Measurements from ENCODE around the gene MAPKAP1. TPM values are rescaled to one million over a fixed set of nuclear protein-coding genes. Genes with fewer than 3 reads are reported as not detected.

MAPKAP1 gene
- polyA plus RNA-seq, 3 donors: 39.9 to 57.5 (median 44.1) TPM

- H3K4me3 Mint-ChIP-seq: no peak overlapping the region
Observed at GRCh38 chr9:125387861-125388524, 319.0 kb downstream of the MAPKAP1 start.

More at GRCh38 chr9:125387861-125388524, 319.0 kb downstream of the MAPKAP1 start:
- no peaks in the 10 kb centered on the region for H3K79me2 ChIP-seq (ENCODE audit: insufficient read depth, low read length)
- H3K27ac ChIP-seq (ENCODE audit: low read depth in 1 of 2, low read length in 2 of 2): no peak overlapping the region
- H3K9ac ChIP-seq (ENCODE audit: insufficient read depth, low read length, poor library complexity, severe bottlenecking): no peak overlapping the region
- no peak overlapping the region for H3K4me3 ChIP-seq (replicated peaks in 1 of 3; ENCODE audit: low read depth in 2 of 3, low read length in 3 of 3)
- H3K36me3 ChIP-seq (replicated peaks in 1 of 2; ENCODE audit: control insufficient read depth in 1 of 2, insufficient read depth in 2 of 2, low read length in 2 of 2): no peaks in the 10 kb centered on the region
- H3K9me3 ChIP-seq (replicated peaks in 1 of 2; ENCODE audit: control insufficient read depth in 1 of 2, insufficient read depth in 1 of 2, low read length in 2 of 2): no peaks in the 10 kb centered on the region
- no peaks in the 10 kb centered on the region for H3K4me1 ChIP-seq (ENCODE audit: control insufficient read depth in 1 of 2, insufficient read depth in 2 of 2, low read length in 2 of 2)
- peaks cover 1 to 6% (median 5%) of the 10 kb centered on the region in 3 donors for H3K27me3 Mint-ChIP-seq (ENCODE audit: low read depth in 3 of 3)
- no peak for DNase-seq
- H4K20me1 ChIP-seq (ENCODE audit: insufficient read depth, low read length): no peaks in the 10 kb centered on the region
- H3K4me2 ChIP-seq (replicated peaks; ENCODE audit: extremely low read depth, low read length, poor library complexity, severe bottlenecking): no peak overlapping the region
- no peaks in the 10 kb centered on the region for H3K4me1 Mint-ChIP-seq
- intact Hi-C loops (cut with micrococcal nuclease): no loop called here
- TF ChIP-seq CTCF (IDR thresholded peaks at IDR 0.05): no peak
- H2AFZ ChIP-seq (ENCODE audit: insufficient read depth, low read depth, low read length, poor library complexity, severe bottlenecking): no peak overlapping the region
- H3K27ac Mint-ChIP-seq: no peak overlapping the region
- no peaks in the 10 kb centered on the region for H3K27me3 ChIP-seq (ENCODE audit: control insufficient read depth in 2 of 2, insufficient read depth in 2 of 2, low read length in 2 of 2)
- peaks cover 0 to 3% (median 0%) of the 10 kb centered on the region in 7 donors for H3K9me3 Mint-ChIP-seq
- no peaks in the 10 kb centered on the region for H3K36me3 Mint-ChIP-seq
- WGBS (ENCODE audit: insufficient coverage): 98% methylated on average over 9 of the region's 14 CpGs

Small RNA genes within 50 kb of the gene (small RNA-seq; reads per million reads assigned to genes)
- gene RF00017 (ENCODE audit: insufficient read length, low read depth): not detected

Other genes starting within 250 kb of the MAPKAP1 start
- 10 to 100 TPM in 1 of 3 donors, 1 to 10 TPM in 2; 6.6 to 22.7 (median 7.1) TPM for gene PBX3, start 40.2 kb upstream of the MAPKAP1 start, polyA plus RNA-seq